Mammary epithelial cell (primary cell): ENCODE measurements around the gene CCDC28B.

ENCODE experiments used
- CTCF ChIP-seq, 2 donors: IDR thresholded peaks in 1 of 2; conservative IDR thresholded peaks in 1 of 2; 2 replicates each; pipeline ENCODE4 v1.5.1; 2011 to 2012; ENCODE audit warnings: inconsistent platforms in 2 of 2, low read length in 2 of 2, mild to moderate bottlenecking in 2 of 2, control low read depth in 1 of 2, low read depth in 1 of 2; ENCODE audit not compliant: insufficient read depth in 1 of 2; ENCODE audit errors: extremely low read depth in 1 of 2
- EZH2 ChIP-seq: IDR thresholded peaks from 2 replicates; pipeline ENCODE4 v1.6.1; 2012; ENCODE audit warnings: low read length, inconsistent platforms, borderline replicate concordance

GRCh38 chr1:32179193-32179442, 21.3 kb upstream of the CCDC28B start:
- TF ChIP-seq EZH2 (no peak), CTCF (conservative IDR thresholded peaks at IDR 0.05 in 1 of 2, IDR thresholded peaks at IDR 0.05 in 1 of 2; ENCODE audit: extremely low read depth in 1 of 2, insufficient read depth in 1 of 2, low read depth in 1 of 2, low read length in 2 of 2) (no peak)
